ENCODE measurements around the gene NFIC. TPM values are rescaled to one million over a fixed set of nuclear protein-coding genes. Genes with fewer than 3 reads are reported as not detected.
A peak's percentile ranks its signal among the peaks of the same experiment; 100 is the strongest.

The NFIC gene
- total and polyA plus RNA-seq, 2 of the 4 experiments (the other 2 are of a cell fraction): 21.9 to 32.1 TPM

- dilution Hi-C loops (cut with HindIII; ENCODE audit: low sequenced_read_pairs, unreplicated experiment) (no loop called here), intact Hi-C loops (cut with micrococcal nuclease) (no loop called here), in situ Hi-C loops (cut with MboI; ENCODE audit: low sequenced_read_pairs) (no loop called here)
- ATAC-seq (ENCODE audit: low read depth): no peak
- no peaks in the 10 kb centered on the region for H3K36me3 ChIP-seq (ENCODE audit: control insufficient read depth, insufficient read depth, low read length)
- H2BK15ac ChIP-seq (ENCODE audit: low read depth, low read length): no peak overlapping the region
- no peak overlapping the region for H2BK5ac ChIP-seq (ENCODE audit: low read depth, low read length, poor library complexity, severe bottlenecking)
- H3K27me3 ChIP-seq (ENCODE audit: control insufficient read depth, insufficient read depth, low read length): no peaks in the 10 kb centered on the region
- H2BK120ac ChIP-seq (ENCODE audit: low read depth, low read length): no peak overlapping the region
- peaks cover 14 to 65% of the 10 kb centered on the region in 2 experiments; a peak in 3 of 4 replicates for H3K79me1 ChIP-seq (ENCODE audit: low read depth in 1 of 2, low read length in 2 of 2)
- no peak overlapping the region for H3K56ac ChIP-seq (ENCODE audit: extremely low read depth, insufficient read depth, low read length)
- no peak for DNase-seq
- no peak overlapping the region for H3K14ac ChIP-seq (replicated peaks; ENCODE audit: low read depth, low read length)
- no peak overlapping the region for H3K9ac ChIP-seq (ENCODE audit: low read depth, low read length)
- no peak overlapping the region for H3K4me2 ChIP-seq (ENCODE audit: low read depth, low read length)
- no TSS peak for BruUV-seq (replicated peaks)
- H3K4ac ChIP-seq (ENCODE audit: low read depth, low read length): no peak overlapping the region
- 100% methylated on average over 2 of the region's 4 CpGs; no CpG with 5 or more reads in 1 of the 2 experiments for WGBS, 2 experiments (ENCODE audit: extremely low coverage in 2 of 2, insufficient read length in 1 of 2)
- no peak overlapping the region for H2BK20ac ChIP-seq (ENCODE audit: low read depth, low read length)
- H4K8ac ChIP-seq (ENCODE audit: low read depth in 2 of 2, low read length in 2 of 2): no peak overlapping the region
- H3K18ac ChIP-seq (ENCODE audit: low read depth, low read length): no peak overlapping the region
- H3K27ac ChIP-seq (ENCODE audit: insufficient read depth, low read length): no peak overlapping the region
- peaks cover 57% of the 10 kb centered on the region for H4K20me1 ChIP-seq (ENCODE audit: insufficient read depth, low read length)
- POLR2A ChIA-PET (ENCODE audit: unreplicated experiment): interaction anchor here (0.7 kb wide), 1 partner anchor 29 kb away, joined by 6 read pairs; no protein-coding TSS in a partner anchor
- TF ChIP-seq CEBPB (IDR thresholded peaks at IDR 0.05; ENCODE audit: low read depth, low read length) (no peak), RAD21 (IDR thresholded peaks at IDR 0.05; ENCODE audit: low read length) (no peak), SMC3 (IDR thresholded peaks at IDR 0.05; ENCODE audit: low read depth, low read length) (no peak), RCOR1 (IDR thresholded peaks at IDR 0.05; ENCODE audit: insufficient replicate concordance, low read length) (no peak)
- TF ChIP-seq, protein P1, sequence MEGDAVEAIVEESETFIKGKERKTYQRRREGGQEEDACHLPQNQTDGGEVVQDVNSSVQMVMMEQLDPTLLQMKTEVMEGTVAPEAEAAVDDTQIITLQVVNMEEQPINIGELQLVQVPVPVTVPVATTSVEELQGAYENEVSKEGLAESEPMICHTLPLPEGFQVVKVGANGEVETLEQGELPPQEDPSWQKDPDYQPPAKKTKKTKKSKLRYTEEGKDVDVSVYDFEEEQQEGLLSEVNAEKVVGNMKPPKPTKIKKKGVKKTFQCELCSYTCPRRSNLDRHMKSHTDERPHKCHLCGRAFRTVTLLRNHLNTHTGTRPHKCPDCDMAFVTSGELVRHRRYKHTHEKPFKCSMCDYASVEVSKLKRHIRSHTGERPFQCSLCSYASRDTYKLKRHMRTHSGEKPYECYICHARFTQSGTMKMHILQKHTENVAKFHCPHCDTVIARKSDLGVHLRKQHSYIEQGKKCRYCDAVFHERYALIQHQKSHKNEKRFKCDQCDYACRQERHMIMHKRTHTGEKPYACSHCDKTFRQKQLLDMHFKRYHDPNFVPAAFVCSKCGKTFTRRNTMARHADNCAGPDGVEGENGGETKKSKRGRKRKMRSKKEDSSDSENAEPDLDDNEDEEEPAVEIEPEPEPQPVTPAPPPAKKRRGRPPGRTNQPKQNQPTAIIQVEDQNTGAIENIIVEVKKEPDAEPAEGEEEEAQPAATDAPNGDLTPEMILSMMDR (conservative IDR thresholded peaks at IDR 0.05; ENCODE audit: low read depth, low read length): no peak
- H3K4me3 ChIP-seq (ENCODE audit: insufficient read depth, low read depth, low read length): no peak overlapping the region
- peak overlapping the region; percentile 26 for H2AK9ac ChIP-seq (replicated peaks; ENCODE audit: low read depth, low read length, poor library complexity)
- H4K5ac ChIP-seq (ENCODE audit: low read depth, low read length): no peak overlapping the region
- H3K9me3 ChIP-seq (ENCODE audit: control insufficient read depth, insufficient read depth, low read length): no peaks in the 10 kb centered on the region
- peaks cover 6% of the 10 kb centered on the region; the same call in 1 of the 2 replicates for H3K9me1 ChIP-seq (ENCODE audit: insufficient read depth, low read length)
- H3K23ac ChIP-seq (ENCODE audit: low read depth, low read length): no peak overlapping the region
- no peak overlapping the region for H4K91ac ChIP-seq (ENCODE audit: insufficient read depth, low read depth, low read length)
- H3K4me1 ChIP-seq (ENCODE audit: control insufficient read depth, insufficient read depth, low read length): peaks cover 23% of the 10 kb centered on the region
- no peak overlapping the region for H2AFZ ChIP-seq (replicated peaks; ENCODE audit: low read length, poor library complexity)
- CTCF ChIA-PET: no interaction called here
- H2AK5ac ChIP-seq (ENCODE audit: low read depth, low read length): peak overlapping the region; percentile 23; the same call in 1 of the 2 replicates
Measured at GRCh38 chr19:3364501-3364858, 1.9 kb upstream of the NFIC start.
